ENCODE results near the gene DLG1. TPM values are rescaled to one million over a fixed set of nuclear protein-coding genes. Genes with fewer than 3 reads are reported as not detected.
A peak's percentile ranks its signal among the peaks of the same experiment; 100 is the strongest.

Gene DLG1
- total and polyA plus RNA-seq, 9 of the 15 experiments (the other 6 are each of a cell fraction or from before 2014, with no cell fraction given) = 9.4 to 63.5 (median 43.6) TPM

GRCh38 chr3:197031315-197032285, 266.8 kb downstream of the DLG1 start (continued):
- TF ChIP-seq SRSF3 (IDR thresholded peaks at IDR 0.05; ENCODE audit: insufficient read depth, low read length) (no peak), ETV6 (IDR thresholded peaks at IDR 0.05; ENCODE audit: borderline replicate concordance in 1 of 2, low read depth in 2 of 2, low read length in 1 of 2) (no peak; a peak in 1 of 4 replicates), ETV6 (CRISPR knock-in tag; IDR thresholded peaks at IDR 0.05; ENCODE audit: borderline replicate concordance) (no peak), HNRNPL (IDR thresholded peaks at IDR 0.05; ENCODE audit: low read depth, low read length) (peak; percentile 83), MTA3 (IDR thresholded peaks at IDR 0.05; ENCODE audit: borderline replicate concordance) (peak; percentile 91), MTA1 (IDR thresholded peaks at IDR 0.05; ENCODE audit: borderline replicate concordance) (peak; percentile 79; the same call in 1 of the 2 replicates), ESRRA (IDR thresholded peaks at IDR 0.05; ENCODE audit: borderline replicate concordance, low read depth) (no peak), CHD7 (IDR thresholded peaks at IDR 0.05; ENCODE audit: low read depth, low read length) (no peak), FOXP1 (CRISPR knock-in tag; IDR thresholded peaks at IDR 0.05) (no peak), ELK1 (CRISPR knock-in tag; IDR thresholded peaks at IDR 0.05) (no peak), ZBTB9 (CRISPR knock-in tag; IDR thresholded peaks at IDR 0.05) (peak; percentile 68; the same call in 1 of the 2 replicates), TEAD4 (IDR thresholded peaks at IDR 0.05; ENCODE audit: low read length) (peak; percentile 81), TEAD4 (CRISPR knock-in tag; IDR thresholded peaks at IDR 0.05; ENCODE audit: borderline replicate concordance) (no peak)
